NOMO-1 (cell line): Measurements from ENCODE around the gene SEMA4G.
A peak's percentile ranks its signal among the peaks of the same experiment; 100 is the strongest.
"Not testable (repeated sequence)": the region's sequence is repeated elsewhere in the genome, so short reads cannot be mapped to it uniquely, and the experiment has no call there.

ENCODE experiments used
- DNase-seq, 2 experiments: peaks; one replicate each; lab custom pipeline; 2025; ENCODE audit not compliant: unreplicated experiment in 2 of 2; lab: John Stamatoyannopoulos, UW

The SEMA4G gene

DNA sequence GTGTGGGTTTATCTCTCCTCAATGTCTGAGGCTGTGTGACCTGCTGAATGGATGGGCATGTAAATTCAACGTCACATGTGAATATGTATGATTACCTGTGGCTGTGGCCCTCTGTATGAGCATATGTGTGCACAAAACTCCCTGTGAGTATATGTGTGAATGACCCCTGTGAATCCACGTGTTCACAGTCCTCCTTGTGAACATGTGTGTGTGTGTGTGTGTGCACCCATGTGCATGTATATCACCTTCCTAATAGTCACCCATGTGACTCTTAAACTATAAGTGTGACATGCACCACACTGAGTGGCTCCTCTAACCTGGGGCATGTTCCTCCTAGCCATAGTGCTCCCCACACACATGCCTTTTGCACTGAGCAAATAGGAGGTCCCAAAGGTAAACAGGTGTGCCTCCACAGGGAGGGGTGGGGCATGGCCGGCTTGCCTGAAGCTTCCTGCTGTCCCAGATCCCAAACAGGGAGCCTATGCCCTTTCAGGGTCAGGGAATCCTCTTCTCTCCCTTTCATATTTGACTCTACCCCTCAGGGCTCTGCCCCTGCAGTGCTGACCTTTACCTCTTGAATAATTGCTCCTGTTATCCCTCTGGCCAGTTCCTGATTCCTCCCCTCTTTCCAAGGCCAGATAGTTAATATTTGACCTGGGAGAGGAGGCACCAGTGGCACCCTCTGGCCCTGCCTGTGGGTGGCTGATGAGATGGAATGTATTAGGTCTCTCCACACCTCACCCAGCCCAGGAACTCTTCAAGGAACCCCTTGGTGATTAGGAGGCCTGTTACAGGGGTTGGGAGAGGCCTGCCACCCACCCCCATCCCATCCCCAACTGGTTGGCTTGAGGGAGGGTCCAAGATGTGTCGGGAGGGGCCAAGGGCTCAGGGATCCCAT, 1.9 kb downstream of the SEMA4G start:
- no peak for DNase-seq

DNA sequence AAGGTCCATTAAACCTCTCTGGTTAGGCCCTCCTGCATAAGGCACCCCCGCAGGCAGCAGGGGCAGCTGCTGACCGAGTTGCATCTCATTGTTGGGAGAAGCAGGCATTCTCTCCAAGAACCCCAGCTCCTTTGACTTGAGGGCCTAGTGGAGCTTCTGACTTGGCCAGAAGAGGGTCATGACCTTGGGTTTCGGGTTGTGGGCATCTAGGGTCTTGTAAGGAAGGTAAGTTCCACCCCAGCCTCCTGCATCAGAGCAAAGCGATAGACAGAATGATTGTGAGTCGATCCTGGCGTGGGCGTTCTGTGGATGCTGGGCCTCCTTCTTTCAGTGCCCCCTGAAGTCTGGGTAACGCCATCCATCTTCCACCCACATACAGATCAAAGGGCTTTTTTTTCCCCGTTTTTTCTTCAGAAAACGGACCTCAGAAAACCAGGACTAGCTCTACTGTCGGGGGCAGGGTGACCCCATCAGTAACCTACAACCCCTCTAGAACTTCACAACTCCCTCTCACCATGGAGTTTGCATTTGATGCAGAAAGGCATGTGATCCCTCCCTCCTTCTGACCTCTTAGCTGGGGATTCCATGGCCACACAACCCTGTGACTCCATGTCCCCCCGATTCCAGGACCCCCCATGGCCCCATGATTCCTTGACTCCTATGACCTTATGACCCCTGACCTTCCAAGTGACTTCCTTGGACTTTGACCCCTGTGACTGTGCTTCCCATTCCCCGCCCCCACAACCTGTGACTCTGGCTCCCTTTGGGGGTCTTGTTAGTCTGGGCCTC, 3.0 kb downstream of the SEMA4G start:
- DNase-seq, result no peak

DNA sequence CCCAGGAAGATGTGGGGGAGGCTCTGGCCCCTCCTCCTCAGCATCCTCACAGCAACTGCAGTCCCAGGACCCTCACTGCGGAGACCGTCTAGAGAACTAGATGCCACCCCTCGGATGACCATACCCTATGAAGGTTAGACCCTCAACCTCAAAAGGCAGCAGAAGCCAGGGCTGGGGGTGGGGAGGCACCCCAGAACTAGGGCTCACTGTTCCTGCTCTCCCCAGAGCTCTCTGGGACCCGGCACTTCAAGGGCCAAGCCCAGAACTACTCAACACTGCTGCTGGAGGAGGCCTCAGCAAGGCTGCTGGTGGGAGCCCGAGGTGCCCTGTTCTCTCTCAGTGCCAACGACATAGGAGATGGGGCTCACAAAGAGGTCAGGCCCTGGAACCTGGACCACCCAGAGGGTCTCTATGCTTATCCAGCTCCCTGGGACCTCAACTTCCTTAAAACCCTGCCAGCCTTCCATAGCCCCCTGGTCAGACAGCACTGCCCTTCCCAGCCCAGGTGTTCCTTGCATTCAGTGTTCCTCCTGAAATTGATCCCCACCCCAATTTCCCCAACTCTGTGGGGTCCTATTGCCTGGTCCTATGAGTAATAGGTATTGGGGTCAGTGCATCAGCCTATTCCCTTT, 3.7 kb downstream of the SEMA4G start:
- DNase-seq, result no peak

DNA sequence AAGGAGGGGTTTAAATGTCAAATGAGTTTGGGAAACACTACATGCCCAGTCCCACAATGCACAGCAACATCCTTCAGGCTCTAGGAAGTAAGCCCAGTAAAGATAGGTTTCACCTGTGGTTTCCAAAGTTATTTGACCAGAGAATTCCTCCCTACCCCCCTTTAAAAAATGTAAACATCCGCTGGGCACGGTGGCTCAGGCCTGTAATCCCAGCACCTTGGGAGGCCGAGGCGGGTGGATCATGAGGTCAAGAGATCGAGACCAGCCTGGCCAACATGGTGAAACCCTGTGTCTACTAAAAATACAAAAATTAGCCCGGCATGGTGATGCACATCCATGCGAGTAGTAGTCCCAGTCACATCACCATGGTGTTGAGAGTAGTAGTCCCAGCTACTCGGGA, 6.1 kb downstream of the SEMA4G start:
- DNase-seq, result not testable (repeated sequence)

DNA sequence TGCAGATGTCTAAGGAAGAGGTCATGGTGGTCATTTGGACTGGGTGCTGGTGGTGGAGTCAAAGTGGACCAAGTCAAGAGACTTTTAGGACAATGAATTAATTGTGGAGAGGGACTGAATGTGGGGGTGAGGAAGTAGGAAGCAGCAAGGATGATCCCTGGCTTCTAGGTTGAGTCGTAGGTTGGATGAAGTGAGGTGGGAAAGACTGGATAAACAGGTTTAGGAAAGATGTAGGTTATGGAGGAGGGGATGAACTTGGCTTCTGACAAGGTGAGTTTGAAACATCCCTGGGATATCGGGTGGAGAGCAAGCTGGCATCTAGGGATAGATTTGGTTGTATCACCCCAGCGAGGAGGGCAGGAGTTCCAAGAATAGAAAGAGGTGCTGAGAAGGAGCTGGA, 7.6 kb downstream of the SEMA4G start:
- DNase-seq, result no peak

DNA sequence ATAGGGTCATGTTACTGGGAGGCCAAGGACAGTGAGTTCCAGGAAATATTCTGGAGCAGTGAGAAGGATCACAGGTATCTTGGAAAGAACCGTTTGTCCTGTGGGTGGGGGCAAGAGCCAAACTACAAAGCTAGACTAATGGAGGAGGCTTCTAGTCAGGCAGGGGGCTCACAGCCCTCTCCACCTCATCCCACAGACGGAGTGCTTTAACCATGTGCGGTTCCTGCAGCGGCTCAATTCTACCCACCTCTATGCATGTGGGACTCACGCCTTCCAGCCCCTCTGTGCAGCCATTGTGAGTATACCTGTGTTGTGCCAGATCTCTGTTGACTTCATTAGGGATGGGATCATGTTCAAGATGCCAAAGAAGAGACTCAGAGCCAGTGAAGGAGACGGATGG, 8.1 kb downstream of the SEMA4G start:
- no peak for DNase-seq

DNA sequence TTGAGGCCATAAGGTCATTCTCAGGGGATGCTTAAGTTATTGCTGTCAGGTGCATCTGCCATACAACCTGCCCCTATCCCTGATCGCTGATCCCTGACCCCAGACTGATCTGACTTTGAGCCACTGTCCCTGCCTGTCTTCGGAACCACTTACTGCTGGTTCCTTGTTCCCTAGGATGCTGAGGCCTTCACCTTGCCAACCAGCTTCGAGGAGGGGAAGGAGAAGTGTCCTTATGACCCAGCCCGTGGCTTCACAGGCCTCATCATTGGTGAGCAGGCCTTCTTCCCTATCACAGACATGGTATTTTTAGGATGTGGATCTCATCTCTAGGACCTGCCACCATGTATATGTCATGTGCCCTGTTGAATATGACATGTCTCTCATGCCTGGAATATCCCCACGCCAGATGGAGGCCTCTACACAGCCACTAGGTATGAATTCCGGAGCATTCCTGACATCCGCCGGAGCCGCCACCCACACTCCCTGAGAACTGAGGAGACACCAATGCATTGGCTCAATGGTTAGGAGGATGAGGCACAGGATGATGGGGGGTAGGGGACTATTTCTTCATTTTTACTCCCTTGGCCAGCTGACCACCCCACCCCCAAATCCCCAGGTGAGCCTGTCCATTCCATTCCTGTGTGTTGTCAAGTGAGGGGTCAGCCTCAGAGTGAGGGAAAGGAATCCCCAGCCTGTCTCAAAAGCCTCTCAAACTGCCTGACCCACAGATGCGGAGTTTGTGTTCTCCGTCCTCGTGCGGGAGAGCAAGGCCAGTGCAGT, 9.0 kb downstream of the SEMA4G start:
- no peak for DNase-seq

DNA sequence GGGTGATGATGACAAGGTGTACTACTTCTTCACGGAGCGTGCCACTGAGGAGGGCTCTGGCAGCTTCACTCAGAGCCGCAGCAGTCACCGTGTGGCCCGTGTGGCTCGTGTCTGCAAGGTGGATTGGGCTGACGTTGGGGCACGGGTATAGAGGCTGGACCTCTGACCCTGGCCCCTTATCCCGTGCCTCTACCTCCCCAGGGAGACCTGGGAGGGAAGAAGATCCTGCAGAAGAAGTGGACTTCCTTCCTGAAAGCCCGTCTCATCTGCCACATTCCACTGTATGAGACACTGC, 9.5 kb downstream of the SEMA4G start:
- DNase-seq, result no peak

DNA sequence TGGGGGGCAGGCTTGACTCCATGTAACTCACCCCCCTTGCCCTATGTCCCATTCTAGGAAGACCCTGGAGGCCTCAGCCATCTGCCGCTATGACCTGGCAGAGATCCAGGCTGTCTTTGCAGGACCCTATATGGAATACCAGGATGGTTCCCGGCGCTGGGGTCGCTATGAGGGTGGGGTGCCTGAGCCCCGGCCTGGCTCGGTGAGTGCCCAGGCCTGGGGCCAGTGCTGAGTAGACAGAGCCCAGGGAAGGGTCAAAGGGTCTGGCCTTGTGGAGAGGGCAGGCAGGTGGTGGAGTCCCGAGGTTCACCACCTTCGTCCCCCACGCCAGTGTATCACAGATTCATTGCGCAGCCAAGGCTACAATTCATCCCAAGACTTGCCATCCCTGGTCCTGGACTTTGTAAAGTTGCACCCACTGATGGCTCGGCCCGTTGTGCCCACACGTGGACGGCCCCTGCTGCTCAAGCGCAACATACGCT, 10.5 kb downstream of the SEMA4G start:
- DNase-seq, result no peak

DNA sequence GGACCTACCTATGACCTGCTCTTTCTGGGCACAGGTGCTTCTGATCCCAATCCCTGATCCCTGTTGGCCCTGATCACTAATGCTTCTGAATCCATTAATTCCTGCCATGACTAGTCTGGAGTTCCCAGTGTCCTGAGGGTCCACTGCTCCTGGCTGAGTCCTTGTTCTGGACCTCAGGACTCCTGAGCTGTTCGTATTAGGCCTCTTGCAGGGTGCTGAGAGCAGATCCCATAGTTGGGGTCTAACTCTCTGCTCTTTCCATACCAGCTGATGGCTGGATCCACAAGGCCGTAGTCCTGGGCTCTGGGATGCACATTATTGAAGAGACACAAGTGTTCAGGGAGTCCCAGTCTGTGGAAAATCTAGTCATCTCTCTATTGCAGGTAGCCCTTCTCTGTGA, 11.0 kb downstream of the SEMA4G start:
- no peak for DNase-seq

DNA sequence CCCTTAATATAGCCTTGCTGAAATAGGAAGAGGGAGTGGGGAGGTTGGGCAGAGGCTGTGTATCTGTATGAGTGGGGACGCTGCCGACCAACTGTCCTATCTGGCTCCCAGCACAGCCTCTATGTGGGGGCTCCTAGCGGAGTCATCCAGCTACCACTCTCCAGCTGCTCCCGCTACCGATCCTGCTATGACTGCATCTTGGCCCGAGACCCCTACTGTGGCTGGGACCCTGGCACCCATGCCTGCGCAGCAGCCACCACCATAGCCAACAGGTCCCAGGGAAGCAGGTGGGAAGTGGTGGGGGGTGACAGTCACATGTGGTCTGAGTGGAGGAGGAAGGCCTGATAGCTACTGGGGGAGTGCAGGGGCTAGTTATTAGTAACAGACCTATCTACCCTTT, 11.4 kb downstream of the SEMA4G start:
- DNase-seq, result no peak

DNA sequence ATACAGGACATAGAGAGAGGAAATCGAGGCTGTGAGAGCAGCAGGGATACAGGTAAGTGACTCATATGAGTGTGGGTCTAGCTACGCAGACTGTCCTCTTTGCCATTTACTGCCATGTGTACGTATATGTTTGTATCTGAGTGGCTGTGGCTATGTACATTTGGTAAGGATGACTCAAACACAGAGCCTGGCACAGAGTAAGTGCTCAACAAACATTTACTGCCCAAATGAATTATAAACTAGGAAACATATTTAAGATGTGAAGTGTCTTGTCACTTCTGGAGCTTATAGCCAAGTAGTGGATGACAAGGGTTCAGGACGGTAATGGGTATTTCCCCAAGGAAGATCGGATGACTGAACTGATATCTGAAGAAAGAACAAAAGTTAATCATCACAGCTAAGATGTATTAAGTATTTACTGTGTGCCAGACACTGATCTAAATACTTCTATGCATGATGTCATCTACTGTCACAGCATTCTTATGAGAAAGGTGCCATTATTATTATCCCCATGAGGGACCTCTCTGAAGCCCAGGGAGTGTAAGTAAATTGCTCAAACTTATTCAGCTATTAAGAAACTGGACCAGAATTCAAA, 12.0 kb downstream of the SEMA4G start:
- no peak for DNase-seq

DNA sequence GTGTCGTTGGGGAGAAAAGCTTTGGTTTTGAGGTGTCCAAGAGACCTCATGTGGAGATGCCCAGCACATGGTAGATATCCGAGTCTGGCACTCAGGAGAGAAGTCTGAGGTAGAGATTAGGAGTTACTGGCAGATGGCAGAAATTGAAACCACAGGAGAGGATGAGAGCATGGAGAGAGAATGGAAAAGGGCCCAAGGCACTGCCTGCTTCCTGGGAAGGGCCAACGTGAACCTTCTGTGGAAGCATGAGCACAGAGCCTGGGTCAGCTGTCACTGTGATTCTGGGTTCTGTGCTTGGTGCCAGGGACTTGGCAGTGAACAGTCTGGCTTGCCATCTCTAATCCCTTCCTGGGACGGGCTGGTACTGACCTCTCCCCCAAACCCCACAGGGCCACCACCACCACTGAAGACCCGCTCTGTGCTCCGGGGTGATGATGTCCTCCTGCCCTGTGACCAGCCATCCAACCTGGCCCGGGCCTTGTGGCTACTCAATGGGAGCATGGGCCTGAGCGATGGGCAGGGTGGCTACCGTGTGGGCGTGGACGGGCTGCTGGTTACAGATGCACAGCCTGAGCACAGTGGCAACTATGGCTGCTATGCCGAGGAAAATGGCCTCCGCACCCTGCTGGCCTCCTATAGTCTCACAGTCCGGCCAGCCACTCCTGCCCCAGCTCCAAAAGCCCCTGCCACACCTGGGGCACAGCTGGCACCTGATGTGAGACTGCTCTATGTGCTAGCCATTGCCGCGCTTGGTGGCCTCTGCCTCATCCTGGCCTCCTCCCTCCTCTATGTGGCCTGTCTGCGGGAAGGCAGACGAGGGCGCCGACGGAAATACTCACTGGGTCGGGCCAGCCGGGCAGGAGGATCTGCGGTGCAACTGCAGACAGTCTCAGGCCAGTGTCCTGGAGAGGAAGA, 13.9 kb downstream of the SEMA4G start:
- no peak for DNase-seq

DNA sequence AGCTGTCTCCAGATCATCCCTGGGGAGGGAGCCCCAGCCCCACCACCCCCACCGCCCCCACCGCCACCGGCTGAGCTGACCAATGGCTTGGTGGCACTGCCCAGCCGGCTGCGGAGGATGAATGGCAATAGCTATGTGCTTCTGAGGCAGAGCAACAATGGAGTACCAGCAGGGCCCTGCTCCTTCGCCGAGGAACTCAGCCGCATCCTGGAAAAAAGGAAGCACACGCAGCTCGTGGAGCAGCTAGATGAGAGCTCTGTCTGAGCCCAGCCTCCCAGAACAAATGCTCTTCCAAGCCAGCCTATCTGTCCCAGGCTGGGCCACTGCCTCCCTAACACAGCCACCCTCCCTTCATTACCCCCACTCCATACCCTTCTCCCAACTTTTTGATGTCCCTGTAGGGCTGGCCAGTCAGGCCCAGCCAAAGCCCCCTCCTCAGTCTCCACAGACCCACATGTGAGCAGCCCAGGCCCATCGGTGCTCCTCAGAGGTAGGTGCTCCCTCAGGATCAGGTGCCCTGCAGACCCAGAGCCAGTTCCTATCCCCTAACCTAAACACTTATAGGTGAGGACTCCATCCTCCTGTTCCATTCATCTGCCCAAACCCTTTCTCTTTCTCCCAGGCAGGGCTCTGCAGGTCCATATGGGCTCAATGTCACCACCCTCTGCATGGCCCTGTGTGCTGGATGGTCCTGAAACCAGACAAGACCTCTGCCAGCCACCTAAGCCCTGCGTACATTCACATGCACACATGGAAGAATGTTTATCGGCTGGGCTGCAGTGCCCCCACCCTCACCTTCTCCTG, 14.8 kb downstream of the SEMA4G start:
- no peak for DNase-seq

DNA sequence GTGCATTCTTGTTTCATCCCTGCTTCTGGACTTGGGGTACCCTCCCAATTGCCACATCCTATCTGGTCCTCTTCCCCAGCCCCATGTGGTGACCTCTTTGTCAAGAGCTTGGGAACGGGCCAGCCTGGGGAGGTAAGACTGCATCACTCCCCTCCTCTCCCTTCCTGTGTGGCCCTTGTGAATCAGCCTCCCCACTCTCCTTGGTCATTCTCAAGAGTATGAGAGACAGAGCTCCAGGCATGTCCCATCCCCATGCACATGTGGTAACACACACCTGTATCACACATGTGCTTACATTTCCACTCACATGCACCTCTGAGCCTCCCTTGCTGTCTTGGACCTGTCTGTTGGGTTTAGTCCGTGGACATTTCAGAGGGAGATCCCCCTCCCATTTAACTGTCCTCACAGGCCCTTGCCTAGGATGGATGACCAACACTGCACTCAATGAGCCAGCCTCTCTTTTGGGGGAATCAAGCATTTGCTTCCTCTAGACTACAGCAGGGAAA, 15.4 kb downstream of the SEMA4G start:
- DNase-seq, result no peak

DNA sequence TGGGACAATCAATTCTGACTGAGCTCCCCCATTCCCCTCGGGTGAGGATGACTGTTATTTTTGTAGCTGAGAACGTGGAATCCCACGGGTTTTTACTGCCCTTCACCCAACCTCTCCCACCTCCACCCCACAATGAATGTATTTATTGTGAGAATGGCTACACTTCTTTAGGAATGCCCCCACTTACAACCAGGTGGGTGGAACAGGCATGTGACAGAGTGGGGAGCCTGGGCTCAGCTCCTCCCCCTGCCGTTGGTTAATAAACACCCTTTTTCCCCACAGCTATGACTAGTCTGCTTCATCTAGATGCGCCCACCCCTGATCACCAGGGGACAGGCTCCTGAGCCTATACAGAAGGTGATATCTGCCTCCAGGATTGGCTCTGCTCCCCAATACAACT, 16.0 kb downstream of the SEMA4G start:
- DNase-seq, result no peak

DNA sequence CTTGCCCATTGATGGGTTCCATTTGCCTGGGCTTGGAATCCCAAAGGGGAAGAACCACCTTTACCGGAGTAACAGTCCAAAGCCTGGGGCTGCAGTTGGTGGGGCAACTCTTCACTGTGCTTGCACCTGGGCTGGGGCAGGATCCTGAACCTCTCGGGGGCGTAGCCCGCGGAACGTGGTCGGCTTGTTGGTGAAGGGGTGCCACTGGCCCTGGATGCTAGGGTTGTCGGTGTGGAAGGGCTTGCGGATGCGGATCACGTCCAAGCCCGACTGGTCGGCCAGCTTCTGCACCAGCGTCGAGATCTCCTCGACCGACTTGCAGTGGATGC, 17.3 kb downstream of the SEMA4G start:
- no peak for DNase-seq

DNA sequence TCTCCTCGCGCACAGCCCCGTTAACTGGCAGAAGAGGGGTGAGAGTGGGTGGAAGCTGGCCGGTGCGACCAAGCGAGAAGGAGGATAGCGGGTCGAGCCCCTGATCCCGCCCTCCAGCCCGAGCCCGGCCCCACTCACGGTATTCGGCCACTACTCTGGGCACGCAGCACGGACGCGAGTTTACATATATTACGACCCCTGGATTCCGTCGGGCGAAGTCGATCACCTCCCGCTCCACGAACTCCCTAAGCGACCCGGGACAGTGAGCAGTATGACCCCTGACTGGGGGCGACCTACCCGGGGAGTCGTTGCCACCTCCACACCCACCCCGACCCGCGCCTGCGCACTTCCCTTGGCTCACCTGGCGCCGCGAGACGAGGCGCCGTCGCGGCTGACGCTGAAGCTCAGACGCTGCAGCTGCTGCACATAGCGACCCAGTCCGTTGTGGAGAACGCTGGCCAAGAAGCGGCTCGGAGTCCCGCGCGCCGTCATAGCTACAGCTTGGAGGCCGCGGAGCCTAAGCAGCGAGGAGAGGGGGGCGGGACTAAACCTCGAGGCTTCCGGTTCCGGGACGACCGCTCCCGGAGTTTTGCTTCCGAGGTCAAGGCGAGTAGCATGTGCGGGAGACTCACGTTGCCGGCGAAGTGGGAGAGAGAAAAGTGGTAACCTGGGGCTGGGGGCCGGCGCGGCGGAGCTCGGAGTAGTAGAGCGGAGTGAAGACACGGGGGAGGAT, 17.8 kb downstream of the SEMA4G start, which contains the start of the genes MRPL43 and TWNK:
TSS of gene MRPL43 (minus strand) at position 546 of the 733 bp plus-strand sequence. CDS start at position 492, 54 bp downstream.
TSS of gene TWNK (plus strand) at position 592 of the 733 bp plus-strand sequence. CDS start 668 bp downstream, outside the sequence.
- DNase-seq, result peak; percentile 56 to 70
